Naive thymus-derived CD8-positive, alpha-beta T cell (primary cell): ENCODE results near the gene DHX9. TPM values are rescaled to one million over a fixed set of nuclear protein-coding genes. Genes with fewer than 3 reads are reported as not detected.

Experiments used
- ATAC-seq, 2 donors: fragments of 150-1000 bp; cut with Tn5 transposase in 1 of 2; sonication (Bioruptor Pico), chemical (Tn5 transposase) in 1 of 2; 1 replicate in 1 of 2; 2 replicates in 1 of 2; pipeline ENCODE4 v1.10.0; 2021; ENCODE audit warnings: mild to moderate bottlenecking in 2 of 2, moderate library complexity in 2 of 2
- POLR2A ChIA-PET: fragments of 350-600 bp; sonication (Branson Sonifier 250); formaldehyde crosslinking; loops from one replicate; lab custom pipeline; 2021; ENCODE audit warnings: antibody characterized with exemption; lab: Charles Lee
- DNase-seq, 10 donors: peaks; one replicate each; pipeline versions ENCODE4 v3.0.0 to v3.0.0-alpha.2; 2020 to 2022
- H3K27ac Mint-ChIP-seq, 10 donors: one replicate each; pipeline ENCODE4 v1.8.0; 2020 to 2022; ENCODE audit warnings: mild to moderate bottlenecking in 10 of 10, mixed read lengths in 10 of 10, moderate library complexity in 4 of 10, inconsistent platforms in 1 of 10
- H3K27me3 Mint-ChIP-seq, 5 donors: one replicate each; pipeline ENCODE4 v1.8.0; 2021 to 2022; ENCODE audit warnings: mixed read lengths in 5 of 5
- H3K36me3 Mint-ChIP-seq, 3 donors: one replicate each; pipeline ENCODE4 v1.8.0; 2020 to 2022; ENCODE audit warnings: mixed read lengths in 3 of 3, mild to moderate bottlenecking in 2 of 3, inconsistent platforms in 1 of 3
- H3K4me1 Mint-ChIP-seq, 4 donors: one replicate each; pipeline ENCODE4 v1.8.0; 2021 to 2022; ENCODE audit warnings: mixed read lengths in 4 of 4
- H3K4me3 Mint-ChIP-seq, 10 donors: one replicate each; pipeline ENCODE4 v1.8.0; 2020 to 2022; ENCODE audit warnings: mild to moderate bottlenecking in 10 of 10, mixed read lengths in 10 of 10, moderate library complexity in 6 of 10, inconsistent platforms in 1 of 10
- H3K9me3 Mint-ChIP-seq, 9 donors: one replicate each; pipeline ENCODE4 v1.8.0; 2020 to 2022; ENCODE audit warnings: mixed read lengths in 9 of 9, mild to moderate bottlenecking in 3 of 9, inconsistent platforms in 1 of 9, moderate library complexity in 1 of 9
- polyA plus RNA-seq, 3 donors: library from polyadenylated mRNA; unstranded; fragments of 300-500 nt; fragmentation: Illumina TruSeq; gene quantifications; one replicate each; pipeline ENCODE4 v1.2.3, GENCODE V29; 2021
- total RNA-seq, 8 experiments: library from RNA in 2 of 8; stranded (reverse) in 2 of 8; gene quantifications; one replicate each; pipeline ENCODE4 v1.2.3 and lab custom pipeline; 2021 to 2026

Gene DHX9
- total and polyA plus RNA-seq, 5 experiments from 2014 or later: 106 to 244 (median 124) TPM

- Mint-ChIP-seq H3K9me3 (no peaks in the 10 kb centered on the region), H3K36me3 (peaks cover 5 to 88% (median 28%) of the 10 kb centered on the region in 3 donors), H3K27ac (peak overlapping the region in 2 of 10 donors; percentile 73 to 81), H3K4me1 (peaks cover 35 to 96% (median 84%) of the 10 kb centered on the region in 4 donors), H3K4me3 (peak overlapping the region in 2 of 10 donors; percentile 18 to 42), H3K27me3 (no peaks in the 10 kb centered on the region)
- POLR2A ChIA-PET: no interaction called here
- ATAC-seq: no peak
- DNase-seq: no peak
Measured at GRCh38 chr1:182845894-182846293, 6.7 kb downstream of the DHX9 start.

GRCh38 chr1:182847105-182847504 lies 8.0 kb downstream of the DHX9 start:
- H3K9me3 Mint-ChIP-seq: no peaks in the 10 kb centered on the region
- H3K27me3 Mint-ChIP-seq: no peaks in the 10 kb centered on the region
- DNase-seq (no peak), ATAC-seq (no peak)
- H3K4me3 Mint-ChIP-seq: peak overlapping the region in 4 of 10 donors; percentile 2 to 38 (median 22)
- H3K27ac Mint-ChIP-seq: no peak overlapping the region
- POLR2A ChIA-PET: interaction anchor here (0.6 kb wide), 1 partner anchor 9 kb away, joined by 3 read pairs; no protein-coding TSS in a partner anchor
- H3K36me3 Mint-ChIP-seq: peaks cover 5 to 99% (median 30%) of the 10 kb centered on the region in 3 donors
- H3K4me1 Mint-ChIP-seq: peaks cover 30 to 88% (median 75%) of the 10 kb centered on the region in 4 donors

GRCh38 chr1:182848736-182849135 lies 9.6 kb downstream of the DHX9 start:
- no peaks in the 10 kb centered on the region for H3K27me3 Mint-ChIP-seq
- H3K4me1 Mint-ChIP-seq: peaks cover 23 to 72% (median 62%) of the 10 kb centered on the region in 4 donors
- no peak for ATAC-seq
- no peaks in the 10 kb centered on the region for H3K9me3 Mint-ChIP-seq
- POLR2A ChIA-PET: no interaction called here
- peaks cover 5 to 100% (median 32%) of the 10 kb centered on the region in 3 donors for H3K36me3 Mint-ChIP-seq
- no peak for DNase-seq
- peak overlapping the region in 3 of 10 donors; percentile 19 to 63 (median 50) for H3K27ac Mint-ChIP-seq
- H3K4me3 Mint-ChIP-seq: peak overlapping the region in 5 of 10 donors; percentile 2 to 42 (median 19)

DNA sequence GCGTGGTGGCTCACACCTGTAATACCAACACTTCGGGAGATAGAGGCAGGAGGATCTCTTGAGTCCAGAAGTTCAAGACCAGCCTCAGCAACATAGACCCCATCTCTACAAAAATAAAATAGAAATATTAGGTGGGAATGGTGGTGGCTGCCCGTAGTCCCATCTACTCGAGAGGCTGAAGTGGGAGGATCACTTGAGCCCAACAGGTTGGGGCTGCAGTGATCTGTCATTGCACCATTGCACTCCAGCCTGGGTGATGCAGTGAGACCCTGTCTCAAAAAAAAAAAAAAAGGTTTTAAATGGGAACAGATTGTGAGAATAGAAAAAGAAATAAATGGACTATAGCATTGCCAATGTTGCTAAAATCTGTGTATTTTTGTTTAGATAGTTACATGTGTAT lies 11.2 kb downstream of the DHX9 start:
- no peaks in the 10 kb centered on the region for H3K27me3 Mint-ChIP-seq
- H3K9me3 Mint-ChIP-seq: no peaks in the 10 kb centered on the region
- peaks cover 19 to 56% (median 49%) of the 10 kb centered on the region in 4 donors for H3K4me1 Mint-ChIP-seq
- ATAC-seq (no peak), DNase-seq (no peak)
- peak overlapping the region in 1 of 10 donors; percentile 10 for H3K4me3 Mint-ChIP-seq
- POLR2A ChIA-PET: no interaction called here
- peak overlapping the region in 1 of 10 donors; percentile 56 for H3K27ac Mint-ChIP-seq
- H3K36me3 Mint-ChIP-seq: peaks cover 5 to 100% (median 35%) of the 10 kb centered on the region in 3 donors

GRCh38 chr1:182851825-182852224 lies 12.7 kb downstream of the DHX9 start:
- Mint-ChIP-seq H3K4me3 (no peak overlapping the region), H3K36me3 (peaks cover 0 to 100% (median 43%) of the 10 kb centered on the region in 3 donors), H3K9me3 (no peaks in the 10 kb centered on the region), H3K27me3 (no peaks in the 10 kb centered on the region), H3K4me1 (peaks cover 17 to 46% (median 37%) of the 10 kb centered on the region in 4 donors), H3K27ac (peak overlapping the region in 3 of 10 donors; percentile 13 to 43 (median 43))
- POLR2A ChIA-PET: no interaction called here
- ATAC-seq (no peak), DNase-seq (no peak)

DNA sequence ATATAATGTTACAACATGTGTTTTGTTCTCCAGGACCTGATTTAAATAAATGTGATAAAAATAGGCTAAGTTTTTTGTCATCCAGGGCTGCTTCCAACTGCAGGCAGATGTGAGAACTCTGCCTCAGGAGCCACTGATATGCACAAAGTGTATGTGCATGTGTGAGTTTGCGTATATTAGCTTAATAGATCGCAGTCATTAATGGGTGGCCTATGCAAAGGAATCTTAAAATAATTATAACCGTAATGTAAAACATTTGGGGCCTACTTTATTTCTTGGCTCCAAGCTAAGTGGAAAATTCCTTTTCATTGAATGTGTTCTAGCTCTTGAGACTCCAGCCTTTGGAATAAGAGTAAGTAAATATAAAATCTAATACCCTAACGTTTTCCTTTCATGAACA lies 16.8 kb downstream of the DHX9 start:
- no peak for DNase-seq
- H3K27ac Mint-ChIP-seq: no peak overlapping the region
- H3K36me3 Mint-ChIP-seq: peaks cover 4 to 100% (median 53%) of the 10 kb centered on the region in 3 donors
- no peaks in the 10 kb centered on the region for H3K27me3 Mint-ChIP-seq
- H3K9me3 Mint-ChIP-seq: no peaks in the 10 kb centered on the region
- no peak overlapping the region for H3K4me3 Mint-ChIP-seq
- peaks cover 2 to 26% (median 4%) of the 10 kb centered on the region in 4 donors for H3K4me1 Mint-ChIP-seq
- POLR2A ChIA-PET: no interaction called here
- no peak for ATAC-seq

- H3K27ac Mint-ChIP-seq: no peak overlapping the region
- peaks cover 4 to 99% (median 56%) of the 10 kb centered on the region in 3 donors for H3K36me3 Mint-ChIP-seq
- no peaks in the 10 kb centered on the region for H3K9me3 Mint-ChIP-seq
- H3K4me3 Mint-ChIP-seq: no peak overlapping the region
- POLR2A ChIA-PET: no interaction called here
- DNase-seq: no peak
- peaks cover 0 to 29% (median 4%) of the 10 kb centered on the region in 4 donors for H3K4me1 Mint-ChIP-seq
- no peaks in the 10 kb centered on the region for H3K27me3 Mint-ChIP-seq
- no peak for ATAC-seq
Measured at GRCh38 chr1:182857212-182857611, 18.1 kb downstream of the DHX9 start.

GRCh38 chr1:182860658-182861057 lies 21.5 kb downstream of the DHX9 start:
- DNase-seq: no peak
- no peaks in the 10 kb centered on the region for H3K27me3 Mint-ChIP-seq
- no peak overlapping the region for H3K4me3 Mint-ChIP-seq
- no peak for ATAC-seq
- H3K27ac Mint-ChIP-seq: peak overlapping the region in 2 of 10 donors; percentile 56 to 84
- no peaks in the 10 kb centered on the region for H3K9me3 Mint-ChIP-seq
- peaks cover 2 to 29% (median 12%) of the 10 kb centered on the region in 4 donors for H3K4me1 Mint-ChIP-seq
- POLR2A ChIA-PET: no interaction called here
- peaks cover 4 to 94% (median 55%) of the 10 kb centered on the region in 3 donors for H3K36me3 Mint-ChIP-seq

GRCh38 chr1:182861994-182862393 lies 22.8 kb downstream of the DHX9 start:
- POLR2A ChIA-PET: no interaction called here
- Mint-ChIP-seq H3K4me3 (no peak overlapping the region), H3K27me3 (no peaks in the 10 kb centered on the region), H3K9me3 (no peaks in the 10 kb centered on the region), H3K27ac (peak overlapping the region in 2 of 10 donors; percentile 0 to 22), H3K4me1 (peaks cover 2 to 28% (median 14%) of the 10 kb centered on the region in 4 donors), H3K36me3 (peaks cover 4 to 94% (median 55%) of the 10 kb centered on the region in 3 donors)
- DNase-seq (no peak), ATAC-seq (no peak)

GRCh38 chr1:182862827-182863226 lies 23.7 kb downstream of the DHX9 start:
- POLR2A ChIA-PET: no interaction called here
- ATAC-seq (no peak), DNase-seq (no peak)
- H3K27ac Mint-ChIP-seq: peak overlapping the region in 3 of 10 donors; percentile 0 to 22 (median 17)
- no peaks in the 10 kb centered on the region for H3K9me3 Mint-ChIP-seq
- peaks cover 4 to 94% (median 60%) of the 10 kb centered on the region in 3 donors for H3K36me3 Mint-ChIP-seq
- H3K4me1 Mint-ChIP-seq: peaks cover 2 to 28% (median 14%) of the 10 kb centered on the region in 4 donors
- no peaks in the 10 kb centered on the region for H3K27me3 Mint-ChIP-seq
- H3K4me3 Mint-ChIP-seq: no peak overlapping the region

DNA sequence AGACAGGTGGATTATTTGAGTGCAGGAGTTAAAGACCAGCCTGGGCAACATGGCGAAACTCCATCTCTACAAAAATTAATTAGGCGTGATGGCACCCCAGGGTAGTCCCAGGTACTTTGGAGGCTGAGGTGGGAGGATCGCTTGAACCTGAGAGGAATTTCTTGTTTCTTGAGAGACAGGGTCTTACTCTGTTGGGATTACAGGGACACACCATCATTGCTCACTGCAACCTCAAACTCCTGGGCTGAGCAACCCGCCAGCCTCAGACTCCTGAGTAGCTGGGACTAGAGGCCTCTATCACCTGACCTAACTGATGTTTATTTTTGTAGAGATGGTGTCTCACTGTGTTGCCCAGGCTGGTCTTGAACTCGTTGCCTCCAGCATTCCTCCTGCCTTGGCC lies 24.8 kb downstream of the DHX9 start:
- no peaks in the 10 kb centered on the region for H3K27me3 Mint-ChIP-seq
- POLR2A ChIA-PET: no interaction called here
- DNase-seq (no peak), ATAC-seq (no peak)
- peak overlapping the region in 1 of 10 donors; percentile 22 for H3K4me3 Mint-ChIP-seq
- H3K9me3 Mint-ChIP-seq: no peaks in the 10 kb centered on the region
- peaks cover 0 to 94% (median 49%) of the 10 kb centered on the region in 3 donors for H3K36me3 Mint-ChIP-seq
- H3K27ac Mint-ChIP-seq: peak overlapping the region in 3 of 10 donors; percentile 34 to 66 (median 53)
- peaks cover 2 to 23% (median 14%) of the 10 kb centered on the region in 4 donors for H3K4me1 Mint-ChIP-seq

DNA sequence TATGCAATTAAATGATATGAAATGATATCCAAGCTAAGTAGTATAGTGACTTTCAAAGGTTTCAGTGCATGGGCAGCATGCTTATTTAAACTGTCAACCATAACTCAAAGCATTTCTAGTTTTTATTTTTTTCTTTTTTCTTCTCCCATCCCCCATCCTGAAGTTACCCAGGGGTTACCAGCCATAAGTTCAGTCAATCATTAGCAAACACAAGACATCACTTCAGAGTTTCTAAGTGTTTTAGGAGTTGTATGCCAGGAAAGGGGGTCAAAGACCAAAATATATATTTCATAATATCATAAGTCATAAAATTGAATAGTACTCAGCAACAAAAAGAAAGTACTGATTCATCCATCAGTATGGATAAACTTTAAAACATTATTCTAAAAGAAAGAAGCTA lies 28.7 kb downstream of the DHX9 start:
- Mint-ChIP-seq H3K27ac (peak overlapping the region in 3 of 10 donors; percentile 0 to 53 (median 25)), H3K27me3 (no peaks in the 10 kb centered on the region), H3K4me3 (no peak overlapping the region), H3K9me3 (no peaks in the 10 kb centered on the region), H3K36me3 (peaks cover 7 to 92% (median 31%) of the 10 kb centered on the region in 3 donors), H3K4me1 (peaks cover 0 to 13% (median 10%) of the 10 kb centered on the region in 4 donors)
- ATAC-seq (no peak), DNase-seq (no peak)
- POLR2A ChIA-PET: no interaction called here

GRCh38 chr1:182869241-182869666 lies 30.1 kb downstream of the DHX9 start:
- no peaks in the 10 kb centered on the region for H3K9me3 Mint-ChIP-seq
- H3K27ac Mint-ChIP-seq: peak overlapping the region in 3 of 10 donors; percentile 11 to 40 (median 34)
- DNase-seq (peak in 4 of 10 donors; percentile 13 to 19 (median 17)), ATAC-seq (no peak)
- H3K36me3 Mint-ChIP-seq: peaks cover 8 to 96% (median 31%) of the 10 kb centered on the region in 3 donors
- H3K27me3 Mint-ChIP-seq: no peaks in the 10 kb centered on the region
- H3K4me3 Mint-ChIP-seq: no peak overlapping the region
- POLR2A ChIA-PET: no interaction called here
- peaks cover 0 to 25% (median 12%) of the 10 kb centered on the region in 4 donors for H3K4me1 Mint-ChIP-seq
